Endothelial cell of hepatic sinusoid (primary cell): ENCODE results near the gene PPP1R14D.

Experiments used
- in situ Hi-C: cut with HindIII; loops from 2 replicates; pipeline ENCODE4 v1.10.0; 2017; ENCODE audit warnings: low sequenced_read_pairs

The PPP1R14D gene

GRCh38 chr15:40823572-40824343, 4.8 kb downstream of the PPP1R14D start:
- in situ Hi-C loops = no loop called here

GRCh38 chr15:40821195-40821594, 7.3 kb downstream of the PPP1R14D start:
- in situ Hi-C loops = no loop called here

GRCh38 chr15:40819048-40819447, 9.5 kb downstream of the PPP1R14D start:
- in situ Hi-C loops = no loop called here

- in situ Hi-C loops = no loop called here
Observed at GRCh38 chr15:40815042-40815698, 13.3 kb downstream of the PPP1R14D start.

GRCh38 chr15:40812721-40813425, 15.6 kb downstream of the PPP1R14D start:
- in situ Hi-C loops = no loop called here

GRCh38 chr15:40808861-40809450, 19.6 kb downstream of the PPP1R14D start:
- in situ Hi-C loops = no loop called here

GRCh38 chr15:40807888-40808461, 20.5 kb downstream of the PPP1R14D start:
- in situ Hi-C loops = no loop called here

GRCh38 chr15:40807028-40807887, 21.2 kb downstream of the PPP1R14D start, which contains the start of the genes DNAJC17 and ZFYVE19:
Gene DNAJC17 (minus strand): TSS chr15:40807473. CDS start chr15:40807446, 27 bp downstream.
Gene ZFYVE19 (plus strand): TSS chr15:40807089. CDS start chr15:40807590, 501 bp downstream.
- in situ Hi-C loops = no loop called here

GRCh38 chr15:40806672-40807027, 21.9 kb downstream of the PPP1R14D start:
- in situ Hi-C loops = no loop called here

- in situ Hi-C loops = no loop called here
Observed at GRCh38 chr15:40803688-40804087, 24.8 kb downstream of the PPP1R14D start.

- in situ Hi-C loops = no loop called here
Observed at GRCh38 chr15:40803076-40803475, 25.4 kb downstream of the PPP1R14D start.

- in situ Hi-C loops = no loop called here
Observed at GRCh38 chr15:40799523-40799922, 29.0 kb downstream of the PPP1R14D start.

GRCh38 chr15:40796512-40796911, 32.0 kb downstream of the PPP1R14D start:
- in situ Hi-C loops = no loop called here

- in situ Hi-C loops = no loop called here
Observed at GRCh38 chr15:40796041-40796440, 32.5 kb downstream of the PPP1R14D start.

- in situ Hi-C loops = no loop called here
Observed at GRCh38 chr15:40793216-40793989, 35.1 kb downstream of the PPP1R14D start.

- in situ Hi-C loops = no loop called here
Observed at GRCh38 chr15:40792394-40792793, 36.1 kb downstream of the PPP1R14D start.

- in situ Hi-C loops = no loop called here
Observed at GRCh38 chr15:40790718-40791117, 37.8 kb downstream of the PPP1R14D start.

GRCh38 chr15:40789999-40790398, 38.5 kb downstream of the PPP1R14D start:
- in situ Hi-C loops = loop anchor here (5.0 kb wide), 1 partner anchor 97 kb away; no protein-coding TSS in a partner anchor

GRCh38 chr15:40789119-40789518, 39.4 kb downstream of the PPP1R14D start:
- in situ Hi-C loops = loop anchor here (5.0 kb wide), 1 partner anchor 98 kb away; no protein-coding TSS in a partner anchor
